Ascending aorta (tissue), 2 donors: ENCODE measurements around the gene TRIO. TPM values are rescaled to one million over a fixed set of nuclear protein-coding genes. Genes with fewer than 3 reads are reported as not detected.

ENCODE experiments used
- DNase-seq, 2 donors: peaks; one replicate each; pipeline ENCODE4 v3.0.0-alpha.2; 2019; ENCODE audit warnings: low spot score in 2 of 2
- H3K27ac ChIP-seq, 2 donors: fragments of 200-600 bp; sonication (generic); one replicate each; pipeline ENCODE4 v1.5.1; 2016 to 2017; ENCODE audit warnings: mild to moderate bottlenecking in 1 of 2
- H3K27me3 ChIP-seq: fragments of 200-600 bp; sonication (generic); one replicate; pipeline ENCODE4 v1.5.1; 2017
- H3K36me3 ChIP-seq, 2 donors: fragments of 200-600 bp; sonication (generic); one replicate each; pipeline ENCODE4 v1.5.1; 2016
- H3K4me1 ChIP-seq, 2 donors: fragments of 200-600 bp; sonication (generic); one replicate each; pipeline ENCODE4 v1.5.1; 2016 to 2017; ENCODE audit warnings: mild to moderate bottlenecking in 1 of 2
- H3K4me3 ChIP-seq, 2 donors: fragments of 200-600 bp; sonication (generic); one replicate each; pipeline ENCODE4 v1.5.1; 2016 to 2017; ENCODE audit warnings: mild to moderate bottlenecking in 1 of 2
- H3K9me3 ChIP-seq, 2 donors: fragments of 200-600 bp; sonication (generic); one replicate each; pipeline ENCODE4 v1.5.1; 2016
- CTCF ChIP-seq, 3 experiments: fragments of 200-600 bp in 2 of 3; fragments of 450-650 bp in 1 of 3; sonication (generic) in 2 of 3; IDR thresholded peaks; one replicate each; pipeline ENCODE4 v1.5.1; 2016 to 2019; ENCODE audit warnings: antibody characterized with exemption in 3 of 3, mild to moderate bottlenecking in 1 of 3, moderate library complexity in 1 of 3
- intact Hi-C: fragments of 100-400 bp; cut with DNase I; formaldehyde crosslinking; loops from one replicate; pipeline ENCODE4 v1.15.1; 2023
- total RNA-seq: library from RNA; depleted of rRNA; stranded (reverse); fragments of >200 nt; gene quantifications from one replicate; pipeline ENCODE4 v1.1.0, GENCODE V29; 2016

TRIO gene
- total RNA-seq, 1 donor from 2014 or later: 262 TPM

GRCh38 chr5:14241141-14241540, 98.0 kb downstream of the TRIO start:
- Histone ChIP-seq H3K9me3 (no peaks in the 10 kb centered on the region), H3K27ac (no peak overlapping the region), H3K27me3 (no peaks in the 10 kb centered on the region), H3K4me3 (no peak overlapping the region), H3K36me3 (no peaks in the 10 kb centered on the region), H3K4me1 (peaks cover 0 to 22% of the 10 kb centered on the region in 2 donors)
- no peak for TF ChIP-seq CTCF (IDR thresholded peaks at IDR 0.05)
- DNase-seq: no peak
- intact Hi-C loops: no loop called here

- no peaks in the 10 kb centered on the region for H3K27me3 ChIP-seq
- no peak overlapping the region for H3K4me3 ChIP-seq
- TF ChIP-seq CTCF (IDR thresholded peaks at IDR 0.05): no peak
- DNase-seq: no peak
- no peaks in the 10 kb centered on the region for H3K9me3 ChIP-seq
- no peak overlapping the region for H3K27ac ChIP-seq
- no peaks in the 10 kb centered on the region for H3K36me3 ChIP-seq
- intact Hi-C loops: no loop called here
- H3K4me1 ChIP-seq: peaks cover 0 to 24% of the 10 kb centered on the region in 2 donors
Measured at GRCh38 chr5:14242447-14242846, 99.3 kb downstream of the TRIO start.

DNA sequence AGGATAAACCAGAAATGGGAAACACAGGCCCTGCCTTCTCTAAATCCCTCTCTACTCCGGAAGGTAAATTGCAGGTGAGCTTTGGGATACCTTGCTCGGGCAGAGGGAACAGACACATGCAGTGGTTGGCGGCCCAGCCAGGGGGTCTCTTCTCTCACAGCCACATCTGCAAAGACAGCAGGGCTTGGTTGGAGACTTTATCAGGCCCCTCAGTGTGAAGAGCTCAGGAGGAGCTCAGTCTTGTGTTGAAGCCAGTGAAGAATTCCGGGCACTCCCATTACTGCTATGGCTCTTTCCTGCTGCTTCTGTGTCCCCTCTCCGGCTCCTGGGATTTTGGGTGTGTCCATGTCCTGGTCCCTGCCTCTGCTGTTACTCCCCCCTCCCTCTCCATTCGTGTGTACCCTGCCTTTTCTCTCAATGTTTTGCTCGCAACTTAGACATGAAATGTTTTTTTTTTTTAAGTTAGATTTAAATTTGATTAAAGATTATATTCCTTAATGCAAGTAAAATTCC, 99.8 kb downstream of the TRIO start:
- no peak overlapping the region for H3K4me3 ChIP-seq
- intact Hi-C loops: no loop called here
- H3K4me1 ChIP-seq: peaks cover 0 to 21% of the 10 kb centered on the region in 2 donors
- no peaks in the 10 kb centered on the region for H3K36me3 ChIP-seq
- no peak for TF ChIP-seq CTCF (IDR thresholded peaks at IDR 0.05)
- H3K27ac ChIP-seq: no peak overlapping the region
- H3K27me3 ChIP-seq: no peaks in the 10 kb centered on the region
- H3K9me3 ChIP-seq: no peaks in the 10 kb centered on the region
- DNase-seq: no peak

DNA sequence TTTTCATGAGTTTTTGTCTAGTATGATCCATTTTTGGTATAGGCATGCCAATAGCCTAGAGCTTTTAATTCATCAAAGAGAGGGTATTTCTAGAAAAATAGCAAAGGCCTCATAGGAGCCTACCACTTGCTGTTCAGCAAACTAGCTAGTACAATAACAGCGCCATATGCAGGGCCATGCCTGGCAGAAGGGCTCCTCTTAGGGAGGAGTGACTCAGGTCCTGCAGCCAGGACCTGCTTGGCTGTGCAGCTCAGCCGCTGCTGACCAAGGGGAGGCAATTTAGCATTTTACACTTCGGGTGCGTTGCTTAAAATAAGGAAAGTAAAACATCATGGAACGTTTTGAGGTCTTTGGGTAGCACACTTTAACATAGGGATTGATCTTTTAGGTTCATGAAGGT, 100.6 kb downstream of the TRIO start:
- H3K27ac ChIP-seq: no peak overlapping the region
- peaks cover 0 to 17% of the 10 kb centered on the region in 2 donors for H3K4me1 ChIP-seq
- DNase-seq: no peak
- no peak overlapping the region for H3K4me3 ChIP-seq
- H3K27me3 ChIP-seq: no peaks in the 10 kb centered on the region
- no peaks in the 10 kb centered on the region for H3K9me3 ChIP-seq
- TF ChIP-seq CTCF (IDR thresholded peaks at IDR 0.05): no peak
- intact Hi-C loops: no loop called here
- no peaks in the 10 kb centered on the region for H3K36me3 ChIP-seq

DNA sequence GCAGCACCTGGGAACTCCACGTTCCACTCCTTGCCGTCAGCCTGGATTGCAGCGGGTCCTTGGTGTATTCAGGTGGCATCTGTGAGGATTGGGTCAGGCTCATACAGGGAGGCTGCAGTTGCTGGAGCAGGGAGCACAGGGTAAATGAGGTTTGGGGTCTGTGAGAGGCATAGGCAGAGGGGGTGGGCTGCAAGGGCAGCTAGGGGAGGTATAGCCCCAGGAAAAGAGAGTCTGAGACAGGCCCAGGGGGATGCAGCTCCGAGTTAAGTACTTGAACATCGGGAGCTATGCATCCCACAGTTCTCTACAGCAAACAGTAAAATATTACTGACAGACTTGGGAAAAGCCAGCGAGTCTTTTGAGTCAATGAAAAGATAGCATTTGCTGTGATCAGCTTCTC, 101.6 kb downstream of the TRIO start:
- Histone ChIP-seq H3K27me3 (no peaks in the 10 kb centered on the region), H3K27ac (no peak overlapping the region), H3K4me3 (no peak overlapping the region), H3K9me3 (no peaks in the 10 kb centered on the region), H3K4me1 (peaks cover 0 to 17% of the 10 kb centered on the region in 2 donors), H3K36me3 (no peaks in the 10 kb centered on the region)
- no peak for DNase-seq
- TF ChIP-seq CTCF (IDR thresholded peaks at IDR 0.05): no peak
- intact Hi-C loops: no loop called here
